Fibroblast of upper back skin (primary cell): ENCODE results near the gene KMT2C.
"Not testable (repeated sequence)": the region's sequence is repeated elsewhere in the genome, so short reads cannot be mapped to it uniquely, and the experiment has no call there.

Source experiments
- DNase-seq: peaks from one replicate; pipeline ENCODE4 v3.0.0-alpha.2; 2013

KMT2C gene

GRCh38 chr7:152441168-152441567 lies 5.4 kb upstream of the KMT2C start:
- not testable (repeated sequence) for DNase-seq

GRCh38 chr7:152438017-152438416 lies 2.2 kb upstream of the KMT2C start:
- not testable (repeated sequence) for DNase-seq

- DNase-seq: not testable (repeated sequence)
These were observed 1.2 kb upstream of the KMT2C start for GRCh38 chr7:152436931-152437575.

GRCh38 chr7:152436111-152436930 lies 518 bp upstream of the KMT2C start:
- peak; percentile 92 for DNase-seq

GRCh38 chr7:152434511-152435383 lies 1.1 kb downstream of the KMT2C start:
- not testable (repeated sequence) for DNase-seq

GRCh38 chr7:152433721-152434490 lies 1.9 kb downstream of the KMT2C start:
- DNase-seq: peak; percentile 35

GRCh38 chr7:152432735-152433134 lies 3.1 kb downstream of the KMT2C start:
- not testable (repeated sequence) for DNase-seq

GRCh38 chr7:152430854-152431253 lies 4.9 kb downstream of the KMT2C start:
- DNase-seq: no peak

GRCh38 chr7:152430118-152430517 lies 5.7 kb downstream of the KMT2C start:
- not testable (repeated sequence) for DNase-seq

GRCh38 chr7:152424348-152425108 lies 11.3 kb downstream of the KMT2C start:
- peak; percentile 46 for DNase-seq

GRCh38 chr7:152423991-152424347 lies 11.8 kb downstream of the KMT2C start:
- no peak for DNase-seq

- not testable (repeated sequence) for DNase-seq
These were observed 12.6 kb downstream of the KMT2C start for GRCh38 chr7:152423171-152423570.

GRCh38 chr7:152420950-152421349 lies 14.9 kb downstream of the KMT2C start:
- DNase-seq: not testable (repeated sequence)

- DNase-seq: no peak
These were observed 16.1 kb downstream of the KMT2C start for GRCh38 chr7:152419473-152420429.

GRCh38 chr7:152414779-152415178 lies 21.0 kb downstream of the KMT2C start:
- no peak for DNase-seq

- DNase-seq: no peak
These were observed 24.4 kb downstream of the KMT2C start for GRCh38 chr7:152411389-152411788.

GRCh38 chr7:152406491-152406890 lies 29.3 kb downstream of the KMT2C start:
- DNase-seq: no peak

- not testable (repeated sequence) for DNase-seq
These were observed 29.8 kb downstream of the KMT2C start for GRCh38 chr7:152406030-152406429.

- DNase-seq: no peak
These were observed 32.1 kb downstream of the KMT2C start for GRCh38 chr7:152403726-152404125.
